ENCODE data around the gene SUN3. TPM values are rescaled to one million over a fixed set of nuclear protein-coding genes. Genes with fewer than 3 reads are reported as not detected.

SUN3 gene
- total and polyA plus RNA-seq, 5 donors from 2014 or later = not detected

Other genes with a start within 250 kb of the SUN3 start
- gene PKD1L1, start 80.6 kb downstream of the SUN3 start, total RNA-seq = 0.17 TPM
- gene PKD1L1, start 80.6 kb downstream of the SUN3 start, polyA plus RNA-seq = under 1 TPM in 2 of 4 donors, not detected in 2; 0.02 to 0.06 TPM
- gene HUS1, start 49.5 kb downstream of the SUN3 start, total RNA-seq = 68.1 TPM
- 10 to 100 TPM; 30.2 to 39.5 (median 32.8) TPM for gene HUS1, start 49.5 kb downstream of the SUN3 start, polyA plus RNA-seq
- gene C7orf57, start 6.4 kb upstream of the SUN3 start, total RNA-seq = not detected
- not detected for gene C7orf57, start 6.4 kb upstream of the SUN3 start, polyA plus RNA-seq
- 66.6 TPM for gene UPP1, start 60.2 kb upstream of the SUN3 start, total RNA-seq
- gene UPP1, start 60.2 kb upstream of the SUN3 start, polyA plus RNA-seq = 100 to 1,000 TPM in 3 of 4 donors, 10 to 100 TPM in 1; 98.1 to 123 (median 110) TPM
- gene ABCA13, start 142.4 kb upstream of the SUN3 start, total RNA-seq = 1.1 TPM
- not detected for gene ABCA13, start 142.4 kb upstream of the SUN3 start, polyA plus RNA-seq